ENCODE data around the gene INPP5D. TPM values are rescaled to one million over a fixed set of nuclear protein-coding genes. Genes with fewer than 3 reads are reported as not detected.

INPP5D gene
- total RNA-seq, 1 experiment from 2014 or later: not detected

- H3K4me1 Mint-ChIP-seq (ENCODE audit: low read depth, unreplicated experiment): no peaks in the 10 kb centered on the region
- CTCF ChIA-PET: no interaction called here
- no TSS peak for BruUV-seq (replicated peaks)
- intact Hi-C loops (cut with micrococcal nuclease; ENCODE audit: unreplicated experiment): no loop called here
- no peaks in the 10 kb centered on the region for H3K36me3 Mint-ChIP-seq (ENCODE audit: insufficient read depth, unreplicated experiment)
- H3K27ac Mint-ChIP-seq (ENCODE audit: unreplicated experiment): no peak overlapping the region
- no peak for DNase-seq
- TF ChIP-seq, protein P1, sequence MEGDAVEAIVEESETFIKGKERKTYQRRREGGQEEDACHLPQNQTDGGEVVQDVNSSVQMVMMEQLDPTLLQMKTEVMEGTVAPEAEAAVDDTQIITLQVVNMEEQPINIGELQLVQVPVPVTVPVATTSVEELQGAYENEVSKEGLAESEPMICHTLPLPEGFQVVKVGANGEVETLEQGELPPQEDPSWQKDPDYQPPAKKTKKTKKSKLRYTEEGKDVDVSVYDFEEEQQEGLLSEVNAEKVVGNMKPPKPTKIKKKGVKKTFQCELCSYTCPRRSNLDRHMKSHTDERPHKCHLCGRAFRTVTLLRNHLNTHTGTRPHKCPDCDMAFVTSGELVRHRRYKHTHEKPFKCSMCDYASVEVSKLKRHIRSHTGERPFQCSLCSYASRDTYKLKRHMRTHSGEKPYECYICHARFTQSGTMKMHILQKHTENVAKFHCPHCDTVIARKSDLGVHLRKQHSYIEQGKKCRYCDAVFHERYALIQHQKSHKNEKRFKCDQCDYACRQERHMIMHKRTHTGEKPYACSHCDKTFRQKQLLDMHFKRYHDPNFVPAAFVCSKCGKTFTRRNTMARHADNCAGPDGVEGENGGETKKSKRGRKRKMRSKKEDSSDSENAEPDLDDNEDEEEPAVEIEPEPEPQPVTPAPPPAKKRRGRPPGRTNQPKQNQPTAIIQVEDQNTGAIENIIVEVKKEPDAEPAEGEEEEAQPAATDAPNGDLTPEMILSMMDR (IDR thresholded peaks at IDR 0.05; ENCODE audit: unreplicated experiment): no peak
- peaks cover 3% of the 10 kb centered on the region for H3K9me3 Mint-ChIP-seq (ENCODE audit: low read depth, unreplicated experiment)
- no peak overlapping the region for H3K4me3 Mint-ChIP-seq (ENCODE audit: low read depth, unreplicated experiment)
- peaks cover 49% of the 10 kb centered on the region for H3K27me3 Mint-ChIP-seq (ENCODE audit: unreplicated experiment)
These were observed 20.8 kb upstream of the INPP5D start for GRCh38 chr2:233039212-233039845.

DNA sequence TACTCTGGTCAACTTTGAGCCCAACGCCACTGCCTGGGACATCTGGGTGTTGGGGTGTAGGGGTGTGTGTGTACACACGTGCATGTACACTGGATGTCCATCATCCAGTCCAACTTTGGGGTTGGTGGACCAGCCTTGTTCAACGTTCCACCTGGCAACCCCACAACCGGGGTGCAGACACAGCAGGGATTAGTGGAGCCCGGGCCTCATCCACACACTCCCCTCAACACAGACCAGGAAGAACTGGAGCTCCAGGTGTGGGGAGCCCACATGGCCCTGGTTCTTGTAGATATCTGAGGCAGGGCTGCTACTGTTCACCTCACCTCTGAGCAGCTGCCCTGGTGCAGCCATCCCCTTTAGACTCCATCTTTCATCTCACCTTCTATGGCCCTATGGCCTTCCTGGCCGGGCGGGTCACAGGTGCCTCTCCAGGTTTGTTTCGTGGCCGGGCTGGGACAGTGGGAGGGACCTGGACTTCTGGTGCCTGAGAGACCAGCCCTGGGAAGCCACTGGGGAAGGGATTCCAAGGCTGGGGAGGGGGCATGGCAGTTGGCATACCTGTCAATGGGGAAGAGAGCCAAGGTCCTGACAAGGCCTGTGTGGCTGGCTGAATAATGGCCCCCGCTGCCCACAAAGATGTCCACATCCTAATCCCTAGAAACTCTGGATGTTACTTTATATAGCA is 20.2 kb upstream of the INPP5D start:
- no peak overlapping the region for H3K4me3 Mint-ChIP-seq (ENCODE audit: low read depth, unreplicated experiment)
- intact Hi-C loops (cut with micrococcal nuclease; ENCODE audit: unreplicated experiment): no loop called here
- no TSS peak for BruUV-seq (replicated peaks)
- H3K27ac Mint-ChIP-seq (ENCODE audit: unreplicated experiment): no peak overlapping the region
- DNase-seq: no peak
- H3K27me3 Mint-ChIP-seq (ENCODE audit: unreplicated experiment): peaks cover 55% of the 10 kb centered on the region
- H3K4me1 Mint-ChIP-seq (ENCODE audit: low read depth, unreplicated experiment): no peaks in the 10 kb centered on the region
- H3K9me3 Mint-ChIP-seq (ENCODE audit: low read depth, unreplicated experiment): peaks cover 3% of the 10 kb centered on the region
- H3K36me3 Mint-ChIP-seq (ENCODE audit: insufficient read depth, unreplicated experiment): no peaks in the 10 kb centered on the region
- CTCF ChIA-PET: interaction anchor here (0.5 kb wide), 1 partner anchor 434 kb away, joined by 3 read pairs; no protein-coding TSS in a partner anchor
- TF ChIP-seq, protein P1 (IDR thresholded peaks at IDR 0.05; ENCODE audit: unreplicated experiment): no peak

GRCh38 chr2:233040571-233040970 is 19.6 kb upstream of the INPP5D start:
- H3K4me1 Mint-ChIP-seq (ENCODE audit: low read depth, unreplicated experiment): no peaks in the 10 kb centered on the region
- BruUV-seq (replicated peaks): no TSS peak
- H3K9me3 Mint-ChIP-seq (ENCODE audit: low read depth, unreplicated experiment): peaks cover 3% of the 10 kb centered on the region
- TF ChIP-seq, protein P1 (IDR thresholded peaks at IDR 0.05; ENCODE audit: unreplicated experiment): no peak
- peaks cover 61% of the 10 kb centered on the region for H3K27me3 Mint-ChIP-seq (ENCODE audit: unreplicated experiment)
- no peak overlapping the region for H3K4me3 Mint-ChIP-seq (ENCODE audit: low read depth, unreplicated experiment)
- H3K27ac Mint-ChIP-seq (ENCODE audit: unreplicated experiment): no peak overlapping the region
- intact Hi-C loops (cut with micrococcal nuclease; ENCODE audit: unreplicated experiment): no loop called here
- CTCF ChIA-PET: interaction anchor here (0.5 kb wide), 1 partner anchor 435 kb away, joined by 3 read pairs; no protein-coding TSS in a partner anchor
- DNase-seq: no peak
- H3K36me3 Mint-ChIP-seq (ENCODE audit: insufficient read depth, unreplicated experiment): no peaks in the 10 kb centered on the region

- Mint-ChIP-seq H3K36me3 (ENCODE audit: insufficient read depth, unreplicated experiment) (no peaks in the 10 kb centered on the region), H3K4me1 (ENCODE audit: low read depth, unreplicated experiment) (no peaks in the 10 kb centered on the region), H3K27ac (ENCODE audit: unreplicated experiment) (no peak overlapping the region), H3K27me3 (ENCODE audit: unreplicated experiment) (peaks cover 63% of the 10 kb centered on the region), H3K4me3 (ENCODE audit: low read depth, unreplicated experiment) (no peak overlapping the region), H3K9me3 (ENCODE audit: low read depth, unreplicated experiment) (no peaks in the 10 kb centered on the region)
- BruUV-seq (replicated peaks): no TSS peak
- intact Hi-C loops (cut with micrococcal nuclease; ENCODE audit: unreplicated experiment): no loop called here
- DNase-seq: no peak
- TF ChIP-seq, protein P1 (IDR thresholded peaks at IDR 0.05; ENCODE audit: unreplicated experiment): no peak
- CTCF ChIA-PET: no interaction called here
These were observed 18.3 kb upstream of the INPP5D start for GRCh38 chr2:233041722-233042323.

Measured in Calu3 (cell line).